ENCODE data around the gene MICAL3.

MICAL3 gene

GRCh38 chr22:17960695-17961445, 63.5 kb downstream of the MICAL3 start:
- Mint-ChIP-seq H3K36me3 (peaks cover 40 to 48% of the 10 kb centered on the region in 2 donors), H3K9me3 (no peaks in the 10 kb centered on the region), H3K27ac (peak overlapping the region; percentile 63), H3K27me3 (no peaks in the 10 kb centered on the region), H3K4me1 (peaks cover 61 to 88% of the 10 kb centered on the region in 2 donors), H3K4me3 (no peak overlapping the region)
- DNase-seq (no peak), ATAC-seq (replicated peaks) (no peak)

DNA sequence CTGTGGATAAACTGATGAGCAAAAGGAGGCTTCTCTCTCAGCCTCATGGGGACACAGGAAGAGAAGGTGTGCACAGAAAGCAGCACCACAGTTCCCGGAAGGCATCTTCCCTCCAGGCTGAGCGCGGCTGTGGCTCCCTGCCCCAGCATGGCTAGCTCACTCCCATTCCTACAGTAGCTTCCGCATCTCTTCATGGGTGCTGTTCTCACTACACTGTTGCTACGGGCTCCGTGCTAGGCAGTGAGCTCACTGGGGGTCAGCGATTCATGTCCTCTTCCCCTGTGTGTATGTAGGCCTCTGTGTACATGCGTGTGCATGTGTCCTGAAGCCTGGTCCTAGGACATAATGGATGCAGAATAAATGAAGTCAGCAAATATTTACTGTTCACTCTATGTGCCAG, 64.3 kb downstream of the MICAL3 start:
- DNase-seq, result no peak
- Mint-ChIP-seq H3K4me1 (peaks cover 62 to 88% of the 10 kb centered on the region in 2 donors), H3K27ac (peak overlapping the region; percentile 63), H3K9me3 (no peaks in the 10 kb centered on the region), H3K36me3 (peaks cover 42 to 53% of the 10 kb centered on the region in 2 donors), H3K4me3 (no peak overlapping the region), H3K27me3 (no peaks in the 10 kb centered on the region)
- no peak for ATAC-seq (replicated peaks)

DNA sequence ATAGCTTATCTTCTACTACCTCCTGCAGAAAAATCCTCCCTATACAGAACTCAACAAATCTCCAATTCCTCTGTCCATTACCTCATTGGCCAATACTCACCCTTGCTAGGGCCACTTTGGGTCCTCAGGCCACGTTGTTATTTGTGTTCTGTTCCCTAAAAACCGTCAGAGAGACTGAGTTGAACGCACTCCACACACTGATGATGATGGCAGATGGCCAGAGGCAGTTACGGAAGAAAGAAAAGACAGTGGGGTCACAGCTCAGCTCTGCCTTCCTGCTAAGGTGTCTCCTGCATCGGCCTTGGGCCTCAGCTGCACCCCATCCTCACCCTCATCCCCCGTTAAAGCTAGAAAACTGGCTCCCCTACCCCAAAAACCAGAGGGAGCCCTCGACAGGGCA, 66.2 kb downstream of the MICAL3 start:
- no peaks in the 10 kb centered on the region for H3K9me3 Mint-ChIP-seq
- H3K4me1 Mint-ChIP-seq, result peaks cover 61 to 88% of the 10 kb centered on the region in 2 donors
- H3K27me3 Mint-ChIP-seq, result no peaks in the 10 kb centered on the region
- peaks cover 43 to 61% of the 10 kb centered on the region in 2 donors for H3K36me3 Mint-ChIP-seq
- peak overlapping the region; percentile 76 for H3K27ac Mint-ChIP-seq
- ATAC-seq (replicated peaks) (no peak), DNase-seq (no peak)
- H3K4me3 Mint-ChIP-seq, result no peak overlapping the region

GRCh38 chr22:17957693-17958092, 66.7 kb downstream of the MICAL3 start:
- H3K27me3 Mint-ChIP-seq, result no peaks in the 10 kb centered on the region
- no peak for ATAC-seq (replicated peaks)
- H3K27ac Mint-ChIP-seq, result peak overlapping the region; percentile 87
- no peaks in the 10 kb centered on the region for H3K9me3 Mint-ChIP-seq
- no peak for DNase-seq
- no peak overlapping the region for H3K4me3 Mint-ChIP-seq
- H3K36me3 Mint-ChIP-seq, result peaks cover 41 to 60% of the 10 kb centered on the region in 2 donors
- peaks cover 60 to 88% of the 10 kb centered on the region in 2 donors for H3K4me1 Mint-ChIP-seq

- no peak for DNase-seq
- Mint-ChIP-seq H3K27me3 (no peaks in the 10 kb centered on the region), H3K9me3 (no peaks in the 10 kb centered on the region), H3K36me3 (peaks cover 44 to 62% of the 10 kb centered on the region in 2 donors), H3K4me3 (no peak overlapping the region), H3K27ac (peak overlapping the region; percentile 87), H3K4me1 (peaks cover 62 to 88% of the 10 kb centered on the region in 2 donors)
- no peak for ATAC-seq (replicated peaks)
These were observed 67.2 kb downstream of the MICAL3 start for GRCh38 chr22:17957204-17957603.

DNA sequence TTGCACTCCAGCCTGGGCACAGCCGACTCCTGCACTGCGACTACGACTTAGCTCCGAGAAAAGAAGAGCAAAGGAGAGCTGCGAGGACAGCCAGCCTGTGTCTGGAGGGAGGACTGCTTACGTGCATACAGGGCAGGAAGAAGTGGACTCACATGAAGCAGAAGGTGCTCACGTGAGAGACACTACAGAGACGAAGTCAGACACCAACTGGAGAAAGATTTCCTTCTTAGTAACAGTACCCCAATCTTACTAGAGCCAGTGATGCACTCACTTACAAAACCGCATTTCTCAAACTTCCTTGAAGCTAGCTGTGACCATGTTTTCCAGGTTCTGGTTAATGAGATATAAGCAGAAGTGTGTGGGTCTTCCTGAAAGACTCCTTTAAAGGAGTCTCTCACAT, 67.7 kb downstream of the MICAL3 start:
- H3K4me3 Mint-ChIP-seq, result no peak overlapping the region
- H3K36me3 Mint-ChIP-seq, result peaks cover 41 to 58% of the 10 kb centered on the region in 2 donors
- no peaks in the 10 kb centered on the region for H3K9me3 Mint-ChIP-seq
- H3K27me3 Mint-ChIP-seq, result no peaks in the 10 kb centered on the region
- no peak overlapping the region for H3K27ac Mint-ChIP-seq
- H3K4me1 Mint-ChIP-seq, result peaks cover 58 to 88% of the 10 kb centered on the region in 2 donors
- ATAC-seq (replicated peaks) (peak in 1 of 2 donors; percentile 29), DNase-seq (no peak)

DNA sequence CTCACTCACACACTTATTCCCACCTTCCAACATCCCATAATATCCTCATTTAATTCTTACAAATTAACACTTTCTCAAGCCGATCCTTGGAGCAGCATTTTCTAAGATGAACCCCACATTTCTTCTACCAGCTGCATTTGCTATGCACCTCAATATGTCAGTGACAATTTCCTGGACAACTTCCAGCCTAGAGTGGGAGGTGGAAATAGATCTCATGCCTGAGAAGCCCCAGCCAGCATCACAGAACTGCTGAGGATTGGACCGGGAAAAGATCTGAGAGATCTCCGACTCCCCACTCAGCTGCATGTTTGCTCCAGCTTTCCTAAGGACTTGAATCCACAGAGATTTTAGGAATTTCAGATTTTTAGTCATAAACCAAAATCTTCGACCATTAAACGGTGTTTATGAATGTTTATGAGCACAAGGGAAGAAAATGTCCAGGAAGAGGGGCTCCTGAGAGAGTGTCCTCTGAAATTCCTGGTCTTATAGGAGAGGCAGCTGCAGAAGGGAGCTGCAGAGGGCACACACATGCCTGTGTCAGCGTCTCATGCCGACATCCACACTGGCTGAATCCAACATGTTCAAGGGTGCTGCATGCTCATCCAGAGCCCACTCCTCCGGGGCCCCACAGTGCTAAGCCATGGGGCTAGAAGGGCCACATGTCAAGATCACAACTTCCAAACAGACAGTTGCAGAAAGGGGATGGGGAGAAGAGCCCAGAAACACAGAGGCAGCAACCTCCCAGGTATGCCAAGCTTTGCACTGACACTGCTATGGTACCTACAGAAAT, 68.6 kb downstream of the MICAL3 start:
- Mint-ChIP-seq H3K27me3 (no peaks in the 10 kb centered on the region), H3K4me1 (peaks cover 58 to 88% of the 10 kb centered on the region in 2 donors), H3K4me3 (no peak overlapping the region), H3K9me3 (no peaks in the 10 kb centered on the region), H3K36me3 (peaks cover 43 to 58% of the 10 kb centered on the region in 2 donors), H3K27ac (peak overlapping the region; percentile 60)
- DNase-seq (no peak), ATAC-seq (replicated peaks) (no peak)

GRCh38 chr22:17954860-17955587, 69.3 kb downstream of the MICAL3 start:
- Mint-ChIP-seq H3K9me3 (no peaks in the 10 kb centered on the region), H3K27ac (peak overlapping the region; percentile 60), H3K27me3 (no peaks in the 10 kb centered on the region), H3K4me1 (peaks cover 53 to 88% of the 10 kb centered on the region in 2 donors), H3K4me3 (peak overlapping the region; percentile 15 to 25), H3K36me3 (peaks cover 35 to 54% of the 10 kb centered on the region in 2 donors)
- DNase-seq (no peak), ATAC-seq (replicated peaks) (no peak)

- H3K9me3 Mint-ChIP-seq, result no peaks in the 10 kb centered on the region
- no peak for ATAC-seq (replicated peaks)
- H3K27ac Mint-ChIP-seq, result peak overlapping the region; percentile 28
These were observed 70.0 kb downstream of the MICAL3 start for GRCh38 chr22:17954200-17954859.

GRCh38 chr22:17953147-17953546, 71.2 kb downstream of the MICAL3 start:
- H3K4me3 Mint-ChIP-seq, result no peak overlapping the region
- H3K27ac Mint-ChIP-seq, result peak overlapping the region; percentile 72
- H3K36me3 Mint-ChIP-seq, result peaks cover 30 to 54% of the 10 kb centered on the region in 2 donors
- no peak for ATAC-seq (replicated peaks)
- peaks cover 60 to 92% of the 10 kb centered on the region in 2 donors for H3K4me1 Mint-ChIP-seq
- DNase-seq, result no peak
- no peaks in the 10 kb centered on the region for H3K9me3 Mint-ChIP-seq
- H3K27me3 Mint-ChIP-seq, result no peaks in the 10 kb centered on the region

More at GRCh38 chr22:17954200-17954859, 70.0 kb downstream of the MICAL3 start:
- Mint-ChIP-seq H3K4me3 (no peak overlapping the region), H3K36me3 (peaks cover 32 to 54% of the 10 kb centered on the region in 2 donors), H3K27me3 (no peaks in the 10 kb centered on the region), H3K4me1 (peaks cover 55 to 88% of the 10 kb centered on the region in 2 donors)
- DNase-seq, result no peak

GRCh38 chr22:17952273-17952801, 72.0 kb downstream of the MICAL3 start:
- peaks cover 61 to 92% of the 10 kb centered on the region in 2 donors for H3K4me1 Mint-ChIP-seq
- DNase-seq (no peak), ATAC-seq (replicated peaks) (peak in 1 of 2 donors; percentile 12)
- H3K27me3 Mint-ChIP-seq, result no peaks in the 10 kb centered on the region
- no peaks in the 10 kb centered on the region for H3K9me3 Mint-ChIP-seq
- H3K4me3 Mint-ChIP-seq, result no peak overlapping the region
- H3K27ac Mint-ChIP-seq, result peak overlapping the region; percentile 59
- H3K36me3 Mint-ChIP-seq, result peaks cover 22 to 53% of the 10 kb centered on the region in 2 donors

DNA sequence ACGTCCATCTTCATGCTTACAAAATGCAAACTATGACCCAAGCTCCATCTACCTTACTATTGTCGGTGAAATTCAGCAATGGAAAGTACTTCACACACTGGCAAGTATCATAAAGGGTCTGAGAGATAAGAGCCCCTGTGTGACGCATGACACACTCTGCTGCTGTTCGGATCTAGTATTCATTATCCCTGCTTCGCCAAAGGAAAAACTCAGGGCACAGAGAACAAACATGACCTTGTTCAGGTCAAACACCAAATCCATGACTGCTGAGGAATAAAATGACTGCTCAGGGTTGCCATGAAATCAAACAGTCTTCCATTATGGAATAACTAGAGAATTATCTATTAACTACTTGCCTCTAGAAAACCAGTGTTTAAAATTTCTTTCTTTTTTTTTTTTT, 73.0 kb downstream of the MICAL3 start:
- H3K36me3 Mint-ChIP-seq, result peaks cover 21 to 52% of the 10 kb centered on the region in 2 donors
- H3K4me1 Mint-ChIP-seq, result peaks cover 68 to 96% of the 10 kb centered on the region in 2 donors
- H3K27me3 Mint-ChIP-seq, result no peaks in the 10 kb centered on the region
- H3K4me3 Mint-ChIP-seq, result no peak overlapping the region
- no peak overlapping the region for H3K27ac Mint-ChIP-seq
- DNase-seq, result no peak
- no peak for ATAC-seq (replicated peaks)
- no peaks in the 10 kb centered on the region for H3K9me3 Mint-ChIP-seq

DNA sequence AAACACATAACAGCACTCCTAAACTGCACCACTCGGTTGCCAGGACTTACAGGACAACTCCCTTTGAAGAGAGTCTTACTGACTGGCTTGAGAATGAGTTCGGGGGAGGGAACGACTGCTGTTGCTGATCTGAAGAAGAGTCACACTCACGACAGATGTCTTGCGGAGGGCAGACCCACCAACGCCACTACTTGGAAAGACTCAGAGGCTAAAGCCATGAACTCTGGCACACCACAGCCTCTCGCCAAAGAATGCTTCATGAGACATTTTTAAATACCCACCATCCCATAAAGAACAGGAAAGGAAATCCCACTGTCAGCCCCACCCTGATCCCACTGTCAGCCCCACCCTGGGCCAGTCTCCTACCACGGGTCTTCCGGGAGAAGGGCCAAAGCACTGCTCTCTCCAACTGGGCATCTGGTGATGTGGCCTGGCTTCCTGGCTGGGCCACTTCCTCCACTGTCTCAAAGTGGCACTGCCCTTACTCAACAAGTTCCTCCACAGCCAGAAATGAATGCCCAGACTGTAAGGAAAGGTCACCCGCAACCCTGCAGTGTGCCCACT, 73.6 kb downstream of the MICAL3 start:
- DNase-seq, result no peak

More for the DNA sequence above, 73.6 kb downstream of the MICAL3 start:
- Mint-ChIP-seq H3K27me3 (no peaks in the 10 kb centered on the region), H3K4me1 (peaks cover 70 to 96% of the 10 kb centered on the region in 2 donors), H3K27ac (peak overlapping the region; percentile 42), H3K9me3 (no peaks in the 10 kb centered on the region), H3K4me3 (peak overlapping the region; percentile 17 to 27), H3K36me3 (peaks cover 21 to 52% of the 10 kb centered on the region in 2 donors)
- ATAC-seq (replicated peaks), result no peak

All from stimulated activated naive B cell treated with anti-CD40 and anti-IgM and Interleukin-4, amounts not matched to agents 10 μg/mL and 1 μg/mL and 100 μg/mL, for 72 hours (primary cell).